H1 (cell line): ENCODE results near the gene ARSB. TPM values are rescaled to one million over a fixed set of nuclear protein-coding genes. Genes with fewer than 3 reads are reported as not detected.

Source experiments
- CTCF ChIA-PET: fragments of 300-600 bp; sonication (Branson Sonifier 250); formaldehyde crosslinking; loops from one replicate; lab custom pipeline; 2021; ENCODE audit not compliant: partially characterized antibody; lab: Charles Lee
- POLR2A ChIA-PET: fragments of 300-600 bp; sonication (Branson Sonifier 250); formaldehyde crosslinking; loops from one replicate; lab custom pipeline; 2021; ENCODE audit warnings: inconsistent platforms; ENCODE audit not compliant: partially characterized antibody; lab: Charles Lee
- DNase-seq, 2 experiments: peaks; one replicate each; pipeline versions ENCODE4 v3.0.0 to v3.0.0-alpha.2; 2010 to 2022; ENCODE audit warnings: low spot score in 2 of 2, low read depth in 1 of 2, mixed read lengths in 1 of 2
- FAIRE-seq: peaks from 2 replicates; lab custom pipeline; 2011; peaks lifted over from hg19 to GRCh38; lab: Jason Lieb, UNC
- H2AFZ ChIP-seq: 2 replicates; pipeline ENCODE4 v1.8.1; 2012; ENCODE audit warnings: low read length, inconsistent platforms
- H2AK5ac ChIP-seq: 2 replicates; pipeline ENCODE4 v1.6.1; 2013; ENCODE audit warnings: low read depth, low read length
- H2BK120ac ChIP-seq: replicated peaks from 2 replicates; pipeline ENCODE3; 2013; ENCODE audit warnings: low read depth, low read length, inconsistent platforms
- H2BK12ac ChIP-seq: 2 replicates; pipeline ENCODE4 v1.6.1; 2013; ENCODE audit warnings: low read depth, low read length
- H2BK15ac ChIP-seq: 2 replicates; pipeline ENCODE4 v1.6.1; 2013; ENCODE audit warnings: low read length
- H2BK20ac ChIP-seq: 2 replicates; pipeline ENCODE4 v1.6.1; 2013; ENCODE audit warnings: low read length
- H2BK5ac ChIP-seq: 2 replicates; pipeline ENCODE4 v1.6.1; 2013; ENCODE audit warnings: low read depth, low read length
- H3K14ac ChIP-seq: 2 replicates; pipeline ENCODE4 v1.6.1; 2013; ENCODE audit warnings: inconsistent platforms; ENCODE audit not compliant: insufficient read length
- H3K18ac ChIP-seq: 2 replicates; pipeline ENCODE4 v1.6.1; 2013; ENCODE audit warnings: low read length; ENCODE audit errors: extremely low read depth
- H3K23ac ChIP-seq: 2 replicates; pipeline ENCODE4 v1.6.1; 2013; ENCODE audit warnings: inconsistent platforms; ENCODE audit not compliant: insufficient read length
- H3K23me2 ChIP-seq: 2 replicates; pipeline ENCODE4 v1.6.1; 2013; ENCODE audit warnings: low read depth, low read length
- H3K27ac ChIP-seq: 2 replicates; pipeline ENCODE4 v1.6.1; 2011; ENCODE audit warnings: low read depth, low read length, inconsistent platforms
- H3K27me3 ChIP-seq, 4 experiments: replicated peaks in 1 of 4; 1 replicate in 1 of 4; 2 replicates in 3 of 4; pipeline versions ENCODE4 v1.6.1 to v1.8.1; 2011 to 2013; ENCODE audit warnings: low read length in 3 of 4, mild to moderate bottlenecking in 3 of 4, inconsistent platforms in 2 of 4, mixed read lengths in 2 of 4, moderate library complexity in 1 of 4; ENCODE audit not compliant: control insufficient read depth in 3 of 4, insufficient read depth in 3 of 4; ENCODE audit errors: extremely low read depth in 1 of 4
- H3K36me3 ChIP-seq, 4 experiments: 2 replicates each; pipeline versions ENCODE4 v1.6.1 to v1.8.1; 2011 to 2013; ENCODE audit warnings: mild to moderate bottlenecking in 4 of 4, low read length in 3 of 4, moderate library complexity in 2 of 4, control low read depth in 1 of 4, inconsistent platforms in 1 of 4; ENCODE audit not compliant: insufficient read depth in 4 of 4, control insufficient read depth in 2 of 4
- H3K4ac ChIP-seq: replicated peaks from 2 replicates; pipeline ENCODE3; 2013; ENCODE audit warnings: low read length, low read depth, mixed read lengths, inconsistent platforms; ENCODE audit not compliant: insufficient read length
- H3K4me1 ChIP-seq, 4 experiments: replicated peaks in 1 of 4; 1 replicate in 1 of 4; 2 replicates in 3 of 4; pipeline versions ENCODE4 v1.6.1 to v1.8.1; 2011 to 2013; ENCODE audit warnings: low read length in 3 of 4, inconsistent platforms in 2 of 4, mixed read lengths in 1 of 4; ENCODE audit not compliant: insufficient read depth in 4 of 4, control insufficient read depth in 3 of 4
- H3K4me2 ChIP-seq, 2 experiments: 2 replicates each; pipeline versions ENCODE4 v1.6.1 to v1.8.1; 2011 to 2013; ENCODE audit warnings: low read depth in 2 of 2, low read length in 2 of 2, control low read depth in 1 of 2, inconsistent platforms in 1 of 2, mild to moderate bottlenecking in 1 of 2; ENCODE audit not compliant: insufficient read depth in 1 of 2
- H3K4me3 ChIP-seq, 4 experiments: fragments of 200-600, 300-600 bp in 1 of 4; sonication (generic), shearing (Covaris generic), sonication (Bioruptor Twin) in 1 of 4; 2 replicates each; pipeline versions ENCODE4 v1.5.1 to v1.8.1; 2011 to 2016; ENCODE audit warnings: low read length in 4 of 4, low read depth in 3 of 4, control low read depth in 2 of 4, inconsistent platforms in 2 of 4, mild to moderate bottlenecking in 2 of 4, mixed read lengths in 1 of 4, moderate library complexity in 1 of 4; ENCODE audit not compliant: insufficient read depth in 2 of 4; ENCODE audit errors: extremely low read depth in 1 of 4
- H3K56ac ChIP-seq: replicated peaks from 2 replicates; pipeline ENCODE3; 2013; ENCODE audit warnings: low read depth, mild to moderate bottlenecking, mixed read lengths, low read length, inconsistent platforms; ENCODE audit not compliant: insufficient read length
- H3K79me1 ChIP-seq: 2 replicates; pipeline ENCODE4 v1.6.1; 2013; ENCODE audit warnings: low read depth, low read length, control low read depth
- H3K79me2 ChIP-seq, 2 experiments: 2 replicates each; pipeline versions ENCODE4 v1.6.1 to v1.8.1; 2012 to 2013; ENCODE audit warnings: low read length in 2 of 2, mild to moderate bottlenecking in 2 of 2, inconsistent platforms in 1 of 2; ENCODE audit not compliant: insufficient read depth in 2 of 2, control insufficient read depth in 1 of 2
- H3K9ac ChIP-seq, 4 experiments: replicated peaks in 1 of 4; 1 replicate in 1 of 4; 2 replicates in 3 of 4; pipeline versions ENCODE4 v1.6.1 to v1.8.1; 2011 to 2013; ENCODE audit warnings: low read depth in 3 of 4, low read length in 3 of 4, control low read depth in 2 of 4, mild to moderate bottlenecking in 2 of 4, moderate library complexity in 2 of 4, inconsistent platforms in 1 of 4; ENCODE audit errors: extremely low read depth in 1 of 4
- H3K9me3 ChIP-seq, 2 experiments: 2 replicates each; pipeline versions ENCODE4 v1.6.1 to v1.8.1; 2012 to 2013; ENCODE audit warnings: mild to moderate bottlenecking in 2 of 2, moderate library complexity in 2 of 2, control low read depth in 1 of 2, inconsistent platforms in 1 of 2, low read depth in 1 of 2, low read length in 1 of 2, mixed read lengths in 1 of 2; ENCODE audit not compliant: insufficient read depth in 2 of 2
- H4K20me1 ChIP-seq, 2 experiments: replicated peaks in 1 of 2; 2 replicates each; pipeline versions ENCODE3 to v1.8.1; 2011 to 2013; ENCODE audit warnings: inconsistent platforms in 2 of 2, low read length in 2 of 2, mild to moderate bottlenecking in 1 of 2; ENCODE audit not compliant: insufficient read depth in 2 of 2, control insufficient read depth in 1 of 2
- H4K5ac ChIP-seq: 2 replicates; pipeline ENCODE4 v1.6.1; 2013; ENCODE audit warnings: low read length, low read depth, mixed read lengths, inconsistent platforms; ENCODE audit not compliant: insufficient read length
- H4K8ac ChIP-seq: 2 replicates; pipeline ENCODE4 v1.8.0; 2013; ENCODE audit warnings: mild to moderate bottlenecking, moderate library complexity, low read length, inconsistent platforms; ENCODE audit not compliant: insufficient read depth; ENCODE audit errors: extremely low read depth
- H4K91ac ChIP-seq: replicated peaks from 2 replicates; pipeline ENCODE3; 2013; ENCODE audit warnings: low read length, mixed read lengths, inconsistent platforms; ENCODE audit not compliant: insufficient read length
- ATF2 ChIP-seq: IDR thresholded peaks from 2 replicates; pipeline ENCODE4 v1.6.1; 2012; ENCODE audit warnings: low read length, inconsistent platforms
- CBX8 ChIP-seq: fragments of 300-800, 300-1000 bp; sonication (generic); IDR thresholded peaks from 2 replicates; pipeline ENCODE4 v1.7.1; 2016; ENCODE audit warnings: low read depth, low read length, borderline replicate concordance
- CHD1 ChIP-seq: IDR thresholded peaks from 2 replicates; pipeline ENCODE4 v1.6.1; 2012; ENCODE audit warnings: low read depth, low read length, improper control_type of control experiment
- EZH2 ChIP-seq: fragments of 200-600 bp; sonication (generic); IDR thresholded peaks from 2 replicates; pipeline ENCODE4 v1.7.1; 2012; ENCODE audit warnings: low read depth, mild to moderate bottlenecking, moderate library complexity, low read length, inconsistent platforms; ENCODE audit not compliant: severe bottlenecking
- HDAC2 ChIP-seq, 2 experiments: fragments of 300-600 bp in 1 of 2; sonication (generic) in 1 of 2; IDR thresholded peaks; 2 replicates each; pipeline ENCODE4 v1.6.1; 2011 to 2012; ENCODE audit warnings: low read depth in 2 of 2, low read length in 2 of 2, mild to moderate bottlenecking in 2 of 2, moderate library complexity in 2 of 2, borderline replicate concordance in 1 of 2, inconsistent platforms in 1 of 2
- KDM4A ChIP-seq: IDR thresholded peaks from one replicate; pipeline ENCODE4 v1.7.1; 2012; ENCODE audit warnings: low read depth, mild to moderate bottlenecking, moderate library complexity, low read length, inconsistent platforms; ENCODE audit not compliant: severe bottlenecking
- POU5F1 ChIP-seq: IDR thresholded peaks from 2 replicates; pipeline ENCODE4 v1.6.1; 2011; ENCODE audit warnings: low read depth, mild to moderate bottlenecking, low read length, moderate library complexity
- SP4 ChIP-seq: IDR thresholded peaks from 2 replicates; pipeline ENCODE4 v1.6.1; 2012; ENCODE audit warnings: low read length, inconsistent platforms
- TEAD4 ChIP-seq: IDR thresholded peaks from 2 replicates; pipeline ENCODE4 v1.6.1; 2012; ENCODE audit warnings: low read depth, low read length, inconsistent platforms, mixed read lengths
- USF2 ChIP-seq: IDR thresholded peaks from 2 replicates; pipeline ENCODE4 v1.6.1; 2011; ENCODE audit warnings: low read length, improper control_type of control experiment
- YY1 ChIP-seq: IDR thresholded peaks from 2 replicates; pipeline ENCODE4 v1.6.1; 2011; ENCODE audit warnings: low read depth, mild to moderate bottlenecking, low read length
- WGBS, 2 experiments: shearing (Covaris generic) in 1 of 2; methylation state at CpG; one replicate each; pipeline versions ENCODE4 v1.1.6 to v1.1.7; 2013 to 2015; ENCODE audit warnings: low lambda C conversion rate in 2 of 2, mixed read lengths in 2 of 2, inconsistent platforms in 1 of 2, low coverage in 1 of 2, missing lambda C conversion rate in 1 of 2; ENCODE audit not compliant: insufficient replicate concordance in 2 of 2, insufficient coverage in 1 of 2, insufficient read length in 1 of 2; ENCODE audit errors: extremely low coverage in 1 of 2, missing lambda C conversion rate in 1 of 2; 5-methylcytosine and 5-hydroxymethylcytosine counted together
- polyA plus RNA-seq, 7 experiments: library from polyadenylated mRNA; depleted of rRNA in 3 of 7; stranded (reverse) in 5 of 7; unstranded in 2 of 7; fragments of >200 nt in 5 of 7; fragments of 200-250 nt in 2 of 7; gene quantifications; 1 replicate in 5 of 7; 2 replicates in 1 of 7; 4 replicates in 1 of 7; pipeline versions ENCODE4 v1.2.1 to v1.2.3, GENCODE V29; 2011 to 2013; ENCODE audit warnings: missing spikeins in 2 of 7, mixed read lengths in 2 of 7
- total RNA-seq: library from RNA; stranded (reverse); fragmentation: NEBNext Ultra II Directional; extraction: Animal tissue kit (Norgen Biotek cat#: 25700); gene quantifications from 2 replicates; pipeline ENCODE4 v1.2.1, GENCODE V29; 2021

ARSB gene
- total and polyA plus RNA-seq, 2 of the 8 experiments (the other 6 are each of a cell fraction or from before 2014, with no cell fraction given): 6.4 to 13.9 TPM

- WGBS, 2 experiments: 96% methylated on average over 2 of the region's 2 CpGs; no CpG with 5 or more reads in 1 of the 2 experiments
- FAIRE-seq: no peak
- no peak overlapping the region for H4K5ac ChIP-seq
- no peak overlapping the region for H3K18ac ChIP-seq
- no peak overlapping the region for H2BK120ac ChIP-seq
- H2AK5ac ChIP-seq: no peak overlapping the region
- no peak overlapping the region for H3K4me3 ChIP-seq
- H2BK15ac ChIP-seq: no peak overlapping the region
- H4K20me1 ChIP-seq: no peaks in the 10 kb centered on the region
- ChIA-PET CTCF (no interaction called here), POLR2A (no interaction called here)
- no peak overlapping the region for H3K14ac ChIP-seq
- no peaks in the 10 kb centered on the region for H3K9me3 ChIP-seq
- no peak overlapping the region for H3K4ac ChIP-seq
- no peak overlapping the region for H3K56ac ChIP-seq
- no peak overlapping the region for H4K8ac ChIP-seq
- no peaks in the 10 kb centered on the region for H3K4me1 ChIP-seq
- no peak overlapping the region for H2AFZ ChIP-seq
- no peak overlapping the region for H2BK20ac ChIP-seq
- no peak overlapping the region for H3K9ac ChIP-seq
- H3K23ac ChIP-seq: no peak overlapping the region
- H3K79me2 ChIP-seq: no peaks in the 10 kb centered on the region
- H3K23me2 ChIP-seq: no peaks in the 10 kb centered on the region
- H3K27ac ChIP-seq: no peak overlapping the region
- no peak overlapping the region for H4K91ac ChIP-seq
- H2BK12ac ChIP-seq: no peak overlapping the region
- H2BK5ac ChIP-seq: no peak overlapping the region
- no peaks in the 10 kb centered on the region for H3K79me1 ChIP-seq
- DNase-seq: no peak
- H3K4me2 ChIP-seq: no peak overlapping the region
- no peaks in the 10 kb centered on the region for H3K27me3 ChIP-seq
- no peaks in the 10 kb centered on the region for H3K36me3 ChIP-seq
- TF ChIP-seq CBX8: no peak
- no peak for TF ChIP-seq TEAD4
- TF ChIP-seq USF2: no peak
- TF ChIP-seq KDM4A: no peak
- TF ChIP-seq POU5F1: no peak
- TF ChIP-seq EZH2: no peak
- TF ChIP-seq YY1: no peak
- TF ChIP-seq SP4: no peak
- TF ChIP-seq HDAC2 (IDR thresholded peaks at IDR 0.05; ENCODE audit: borderline replicate concordance in 1 of 2, low read depth in 2 of 2, low read length in 2 of 2): no peak
- TF ChIP-seq ATF2: no peak
- TF ChIP-seq CHD1: no peak
These were observed 163.5 kb downstream of the ARSB start for GRCh38 chr5:78821536-78822021.
